Large intestine (tissue), 3 donors: Measurements from ENCODE around the gene MIEN1. TPM values are rescaled to one million over a fixed set of nuclear protein-coding genes. Genes with fewer than 3 reads are reported as not detected.
"Not testable (repeated sequence)": the region's sequence is repeated elsewhere in the genome, so short reads cannot be mapped to it uniquely, and the experiment has no call there.

Experiments used
- DNase-seq, 2 donors: peaks; one replicate each; pipeline versions ENCODE4 v3.0.0 to v3.0.0-alpha.2; 2013
- H3K27ac ChIP-seq: one replicate; pipeline ENCODE4 v1.5.1; 2013; ENCODE audit warnings: low read length
- H3K27me3 ChIP-seq: 2 replicates; pipeline ENCODE4 v1.6.1; 2013; ENCODE audit warnings: low read length; ENCODE audit not compliant: control insufficient read depth, insufficient read depth
- H3K36me3 ChIP-seq: 2 replicates; pipeline ENCODE4 v1.6.1; 2013; ENCODE audit warnings: low read length; ENCODE audit not compliant: control insufficient read depth, insufficient read depth
- H3K4me1 ChIP-seq: one replicate; pipeline ENCODE4 v1.6.1; 2013; ENCODE audit warnings: low read length; ENCODE audit not compliant: control insufficient read depth, insufficient read depth
- H3K4me3 ChIP-seq: one replicate; pipeline ENCODE4 v1.5.1; 2013; ENCODE audit warnings: low read length
- H3K9me3 ChIP-seq: one replicate; pipeline ENCODE4 v1.6.1; 2013; ENCODE audit warnings: mild to moderate bottlenecking, low read depth, low read length, moderate library complexity; ENCODE audit not compliant: control insufficient read depth
- WGBS: methylation state at CpG from one replicate; pipeline ENCODE4 v1.1.5; 2013; ENCODE audit warnings: low lambda C conversion rate; ENCODE audit not compliant: insufficient coverage; 5-methylcytosine and 5-hydroxymethylcytosine counted together
- polyA plus RNA-seq: library from polyadenylated mRNA; unstranded; fragments of 120-200 nt; gene quantifications from one replicate; pipeline ENCODE4 v1.2.1, GENCODE V29; 2013

MIEN1 gene
- polyA plus RNA-seq, 1 donor = 43.8 TPM

GRCh38 chr17:39716073-39716818 is 14.1 kb downstream of the MIEN1 start:
- no peak for DNase-seq
- Histone ChIP-seq H3K27me3 (no peaks in the 10 kb centered on the region), H3K27ac (no peak overlapping the region), H3K9me3 (no peaks in the 10 kb centered on the region), H3K36me3 (peaks cover 85% of the 10 kb centered on the region), H3K4me1 (no peaks in the 10 kb centered on the region), H3K4me3 (no peak overlapping the region)
- no CpG with 5 or more reads among the region's 15 CpGs for WGBS

GRCh38 chr17:39715375-39716072 is 14.8 kb downstream of the MIEN1 start:
- Histone ChIP-seq H3K36me3 (peaks cover 88% of the 10 kb centered on the region), H3K27ac (no peak overlapping the region), H3K27me3 (no peaks in the 10 kb centered on the region), H3K9me3 (no peaks in the 10 kb centered on the region), H3K4me3 (no peak overlapping the region), H3K4me1 (no peaks in the 10 kb centered on the region)
- no peak for DNase-seq
- WGBS = no CpG with 5 or more reads among the region's 18 CpGs

GRCh38 chr17:39714234-39714633 is 16.1 kb downstream of the MIEN1 start:
- 100% methylated on average over 1 of the region's 4 CpGs for WGBS
- no peak overlapping the region for H3K4me3 ChIP-seq
- no peak overlapping the region for H3K27ac ChIP-seq
- peaks cover 89% of the 10 kb centered on the region for H3K36me3 ChIP-seq
- no peaks in the 10 kb centered on the region for H3K27me3 ChIP-seq
- H3K4me1 ChIP-seq = no peaks in the 10 kb centered on the region
- no peak for DNase-seq
- H3K9me3 ChIP-seq = no peaks in the 10 kb centered on the region

GRCh38 chr17:39711851-39712250 is 18.5 kb downstream of the MIEN1 start:
- peaks cover 92% of the 10 kb centered on the region for H3K36me3 ChIP-seq
- DNase-seq = no peak
- no CpG with 5 or more reads among the region's 10 CpGs for WGBS

GRCh38 chr17:39711071-39711470 is 19.3 kb downstream of the MIEN1 start:
- peaks cover 92% of the 10 kb centered on the region for H3K36me3 ChIP-seq
- WGBS = no CpG with 5 or more reads among the region's 11 CpGs
- not testable (repeated sequence) for H3K27me3 ChIP-seq

More at GRCh38 chr17:39711851-39712250, 18.5 kb downstream of the MIEN1 start:
- H3K27ac ChIP-seq = no peak overlapping the region
- no peaks in the 10 kb centered on the region for H3K9me3 ChIP-seq
- H3K4me1 ChIP-seq = no peaks in the 10 kb centered on the region
- H3K4me3 ChIP-seq = no peak overlapping the region
- H3K27me3 ChIP-seq = no peaks in the 10 kb centered on the region

GRCh38 chr17:39709998-39710964 is 20.1 kb downstream of the MIEN1 start:
- Histone ChIP-seq H3K9me3 (no peaks in the 10 kb centered on the region), H3K4me3 (no peak overlapping the region), H3K36me3 (peaks cover 91% of the 10 kb centered on the region), H3K27ac (no peak overlapping the region), H3K27me3 (no peaks in the 10 kb centered on the region), H3K4me1 (peaks cover 11% of the 10 kb centered on the region)
- DNase-seq = no peak
- no CpG with 5 or more reads among the region's 20 CpGs for WGBS

More at GRCh38 chr17:39711071-39711470, 19.3 kb downstream of the MIEN1 start:
- not testable (repeated sequence) for H3K27ac ChIP-seq, H3K9me3 ChIP-seq, DNase-seq, H3K4me3 ChIP-seq, H3K4me1 ChIP-seq

GRCh38 chr17:39709319-39709997 is 20.9 kb downstream of the MIEN1 start:
- Histone ChIP-seq H3K27me3 (no peaks in the 10 kb centered on the region), H3K4me3 (no peak overlapping the region), H3K36me3 (peaks cover 88% of the 10 kb centered on the region), H3K27ac (no peak overlapping the region), H3K4me1 (peaks cover 19% of the 10 kb centered on the region), H3K9me3 (no peaks in the 10 kb centered on the region)
- WGBS = no CpG with 5 or more reads among the region's 14 CpGs
- no peak for DNase-seq

- H3K4me1 ChIP-seq = peaks cover 42% of the 10 kb centered on the region
Measured at GRCh38 chr17:39706921-39707337, 23.4 kb downstream of the MIEN1 start.

GRCh38 chr17:39706383-39706782 is 23.9 kb downstream of the MIEN1 start:
- WGBS = no CpG with 5 or more reads among the region's 8 CpGs
- peaks cover 45% of the 10 kb centered on the region for H3K4me1 ChIP-seq
- no peak overlapping the region for H3K4me3 ChIP-seq
- H3K27ac ChIP-seq = no peak overlapping the region
- H3K9me3 ChIP-seq = no peaks in the 10 kb centered on the region
- no peaks in the 10 kb centered on the region for H3K27me3 ChIP-seq
- DNase-seq = no peak
- H3K36me3 ChIP-seq = peaks cover 73% of the 10 kb centered on the region

More at GRCh38 chr17:39706921-39707337, 23.4 kb downstream of the MIEN1 start:
- no CpG with 5 or more reads among the region's 7 CpGs for WGBS
- DNase-seq = no peak
- Histone ChIP-seq H3K4me3 (no peak overlapping the region), H3K27ac (no peak overlapping the region), H3K36me3 (peaks cover 77% of the 10 kb centered on the region), H3K27me3 (no peaks in the 10 kb centered on the region), H3K9me3 (no peaks in the 10 kb centered on the region)
